GM19452 (cell line): Measurements from ENCODE around the gene CTBP2.

Source experiments
- ATAC-seq: cut with Tn5 transposase; IDR thresholded peaks from one replicate; pipeline ENCODE4 v1.9.1; 2021; ENCODE audit not compliant: unreplicated experiment

Gene CTBP2

GRCh38 chr10:125144693-125145623 is 15.4 kb downstream of the CTBP2 start:
- ATAC-seq, result no peak

DNA sequence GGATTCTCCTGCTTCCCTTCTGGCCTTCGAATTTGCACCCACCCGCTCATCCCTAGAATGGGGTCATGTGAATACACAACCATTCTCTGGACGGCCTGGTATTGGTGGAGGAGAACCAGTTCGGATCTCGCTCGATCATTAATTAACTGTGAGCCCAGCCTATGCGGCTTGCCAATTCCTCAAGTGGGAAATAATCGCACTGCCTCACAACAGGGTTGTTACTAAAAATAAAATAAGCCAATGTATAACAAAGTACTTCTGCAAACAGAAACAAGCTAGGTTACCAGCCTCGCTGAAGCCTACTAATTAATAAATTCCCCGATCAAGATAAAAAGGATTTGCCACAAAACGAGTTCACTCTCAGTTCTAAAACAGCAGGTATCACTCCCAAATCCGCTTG is 16.2 kb downstream of the CTBP2 start:
- no peak for ATAC-seq

DNA sequence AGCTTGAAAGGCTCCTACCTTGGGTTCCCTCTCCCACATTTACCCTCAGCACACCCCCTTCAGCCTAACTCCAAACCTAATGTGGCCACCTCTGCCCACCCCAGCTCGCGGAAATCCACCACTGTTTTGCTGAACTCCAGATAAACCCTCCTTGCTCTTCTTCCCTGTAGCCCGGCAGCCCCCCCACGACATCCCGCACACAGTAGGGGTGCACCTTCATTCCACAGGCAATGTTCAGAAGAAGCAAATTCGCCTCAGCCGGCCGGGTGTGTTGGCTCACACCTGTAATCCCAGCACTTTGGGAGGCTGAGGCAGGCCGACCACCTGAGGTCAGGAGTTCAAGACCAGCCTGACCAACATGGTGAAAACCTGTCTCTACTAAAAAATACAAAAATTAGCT is 17.4 kb downstream of the CTBP2 start:
- no peak for ATAC-seq

DNA sequence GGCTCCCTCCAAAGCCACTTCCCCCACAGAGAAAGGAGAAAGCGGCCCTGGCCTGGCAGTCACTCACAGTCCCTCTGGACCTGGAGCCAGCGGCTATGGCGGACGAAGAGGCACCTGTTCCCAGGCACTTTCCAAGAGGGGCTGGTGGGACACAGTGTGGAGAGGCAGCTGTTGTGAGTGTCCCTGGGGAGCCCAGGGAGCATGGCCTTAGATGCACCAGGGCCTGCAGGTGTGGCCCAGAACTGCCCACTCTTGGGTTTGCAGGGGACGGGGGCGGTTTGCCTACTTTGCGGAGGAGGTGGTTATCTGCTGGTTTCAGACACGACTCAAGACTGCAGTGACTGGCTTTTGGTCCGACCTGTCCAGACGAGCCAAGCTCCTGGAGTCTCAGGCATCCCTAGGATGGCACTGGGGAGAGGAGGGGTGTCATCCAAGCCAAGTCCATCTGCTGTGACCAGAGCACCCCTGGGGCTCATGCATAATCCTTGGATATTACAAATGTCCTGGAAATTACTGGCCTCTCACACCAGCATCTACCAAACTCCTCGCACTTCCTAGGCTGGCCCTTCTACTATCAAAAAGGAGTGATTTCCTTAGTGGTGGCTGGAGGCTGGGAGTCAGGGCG is 18.4 kb downstream of the CTBP2 start:
- ATAC-seq, result no peak

DNA sequence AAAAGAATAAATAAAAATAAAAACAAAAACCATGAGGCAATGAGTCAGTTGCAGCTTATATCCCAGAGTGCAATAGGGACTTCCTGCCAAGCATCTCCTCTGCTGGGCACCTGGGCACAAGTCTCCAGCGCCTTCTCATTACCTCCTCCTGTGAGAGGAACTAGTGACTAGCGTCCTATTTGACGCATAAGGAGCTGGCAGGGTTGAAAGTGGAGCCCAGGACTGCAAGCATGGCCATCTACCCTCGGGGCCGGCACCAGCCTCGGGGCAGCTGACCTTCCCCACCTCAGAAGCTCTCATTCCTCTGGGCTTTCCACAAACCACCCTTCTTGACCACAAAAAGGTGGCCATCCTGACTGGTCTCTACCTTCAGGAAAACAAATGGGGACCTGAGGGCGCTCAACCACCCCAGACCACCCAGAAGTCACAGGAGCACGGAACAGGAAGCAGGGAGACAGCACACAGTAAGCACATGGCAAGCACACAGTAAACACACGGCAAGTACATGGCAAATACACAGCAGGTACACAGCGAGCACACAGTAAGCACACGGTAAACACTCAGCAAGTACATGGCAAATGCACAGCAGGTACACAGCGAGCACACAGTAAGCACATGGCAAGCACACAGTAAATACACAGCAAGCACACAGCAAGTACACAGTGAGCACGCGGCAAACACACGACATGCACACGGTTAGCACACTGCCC is 19.1 kb downstream of the CTBP2 start:
- no peak for ATAC-seq

DNA sequence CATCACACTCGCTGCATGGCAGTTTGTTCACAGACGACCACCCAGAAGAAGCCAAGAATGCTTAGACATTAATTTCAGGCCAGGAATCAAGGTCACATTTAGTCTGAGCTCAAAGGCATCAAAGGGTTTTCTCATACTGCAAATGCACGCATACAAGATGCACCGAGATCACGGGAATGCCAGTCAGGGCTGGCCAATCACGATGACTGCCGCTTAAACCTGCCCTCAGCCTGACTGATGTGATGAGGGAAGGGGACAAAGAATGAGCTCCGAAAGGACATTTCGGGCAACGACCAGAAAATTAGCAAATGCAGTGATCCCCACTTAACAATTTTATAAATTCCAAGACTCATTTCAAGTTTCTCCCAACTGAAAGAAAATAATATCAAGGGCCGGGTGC is 20.2 kb downstream of the CTBP2 start:
- no peak for ATAC-seq

- no peak for ATAC-seq
Measured at GRCh38 chr10:125137601-125138438, 22.5 kb downstream of the CTBP2 start.

GRCh38 chr10:125136087-125136486 is 24.3 kb downstream of the CTBP2 start:
- no peak for ATAC-seq

DNA sequence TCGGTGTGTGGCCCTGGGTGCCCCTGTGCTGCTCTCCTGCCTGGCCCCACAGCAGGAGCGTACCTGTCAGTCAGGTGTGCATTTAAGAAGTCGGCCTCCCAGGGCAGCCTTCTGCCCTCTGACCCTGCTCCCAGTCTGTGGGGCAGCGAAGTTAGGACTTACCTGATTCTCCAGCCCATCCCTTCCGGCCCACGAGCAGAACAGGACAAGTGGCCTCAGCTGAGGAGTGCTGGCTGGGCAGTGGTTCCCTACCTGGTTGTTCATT is 24.7 kb downstream of the CTBP2 start:
- ATAC-seq, result no peak

GRCh38 chr10:125134916-125135770 is 25.2 kb downstream of the CTBP2 start:
- ATAC-seq, result no peak

DNA sequence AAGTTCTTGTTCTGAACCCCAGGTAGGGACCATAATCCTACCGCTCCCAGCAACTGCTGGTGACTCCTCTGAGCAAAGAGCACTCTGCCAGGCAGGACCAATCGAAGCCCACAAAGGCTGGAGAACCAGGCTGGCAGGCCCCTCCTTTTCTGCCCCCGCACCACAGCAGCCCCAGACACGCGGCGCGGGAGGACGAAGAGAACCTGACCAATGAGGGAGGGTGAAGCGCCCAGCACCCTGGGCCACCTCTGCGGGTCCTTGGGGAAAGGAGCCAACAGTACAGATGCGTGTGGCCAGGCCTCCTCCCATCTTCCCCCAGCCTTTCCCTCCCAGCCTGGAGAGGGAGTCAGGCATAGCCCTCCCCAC is 25.9 kb downstream of the CTBP2 start:
- no peak for ATAC-seq

GRCh38 chr10:125133696-125134482 is 26.5 kb downstream of the CTBP2 start:
- ATAC-seq, result no peak

DNA sequence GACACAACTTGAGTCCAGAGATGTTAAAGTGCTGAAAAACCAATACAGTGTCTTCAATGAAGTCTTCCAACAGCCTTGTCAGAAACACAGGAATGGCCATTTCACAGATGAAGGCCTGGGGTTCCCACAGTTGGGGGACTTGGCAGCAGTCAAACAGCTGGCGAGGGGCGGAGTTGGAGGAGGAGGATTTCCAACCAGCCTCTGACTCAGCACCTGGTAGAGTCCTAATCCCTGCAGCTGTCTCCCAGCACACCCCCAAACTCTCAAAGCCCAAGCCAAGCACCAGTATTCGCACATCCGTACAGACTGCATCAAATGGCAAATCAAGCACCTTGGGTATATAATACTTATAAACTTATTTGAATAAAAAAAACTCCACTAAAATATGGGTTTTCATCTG is 28.0 kb downstream of the CTBP2 start:
- no peak for ATAC-seq

- no peak for ATAC-seq
Measured at GRCh38 chr10:125130916-125131315, 29.4 kb downstream of the CTBP2 start.

GRCh38 chr10:125130260-125130659 is 30.1 kb downstream of the CTBP2 start:
- ATAC-seq, result no peak

GRCh38 chr10:125129076-125129458 is 31.3 kb downstream of the CTBP2 start:
- ATAC-seq, result no peak

GRCh38 chr10:125128397-125129075 is 31.8 kb downstream of the CTBP2 start:
- no peak for ATAC-seq

GRCh38 chr10:125127986-125128385 is 32.4 kb downstream of the CTBP2 start:
- no peak for ATAC-seq

DNA sequence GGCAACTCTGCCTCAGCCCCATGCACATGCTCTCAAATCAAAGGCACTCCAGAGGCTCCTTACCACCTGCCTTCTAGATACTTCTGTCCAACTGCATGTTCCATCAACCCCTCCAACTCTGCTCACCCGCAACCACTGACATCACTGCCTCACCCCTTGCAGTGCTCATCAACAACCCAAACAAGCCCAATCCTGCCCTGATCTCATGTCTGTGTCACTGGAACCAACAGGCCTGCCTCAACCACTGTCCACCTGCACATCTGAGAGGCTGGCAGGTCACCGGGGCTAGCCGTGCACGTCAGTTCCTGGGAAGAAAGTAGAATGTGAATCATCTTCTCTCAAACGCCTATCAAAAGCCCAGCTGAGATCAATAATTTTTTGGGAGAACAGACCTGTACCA is 33.3 kb downstream of the CTBP2 start:
- ATAC-seq, result no peak
